ENCODE measurements around the gene WBP11. TPM values are rescaled to one million over a fixed set of nuclear protein-coding genes. Genes with fewer than 3 reads are reported as not detected.

WBP11 gene
- polyA plus RNA-seq, 1 donor (not counting 4 experiments of a cell fraction or from before 2014, with no cell fraction given): 13.1 TPM

DNA sequence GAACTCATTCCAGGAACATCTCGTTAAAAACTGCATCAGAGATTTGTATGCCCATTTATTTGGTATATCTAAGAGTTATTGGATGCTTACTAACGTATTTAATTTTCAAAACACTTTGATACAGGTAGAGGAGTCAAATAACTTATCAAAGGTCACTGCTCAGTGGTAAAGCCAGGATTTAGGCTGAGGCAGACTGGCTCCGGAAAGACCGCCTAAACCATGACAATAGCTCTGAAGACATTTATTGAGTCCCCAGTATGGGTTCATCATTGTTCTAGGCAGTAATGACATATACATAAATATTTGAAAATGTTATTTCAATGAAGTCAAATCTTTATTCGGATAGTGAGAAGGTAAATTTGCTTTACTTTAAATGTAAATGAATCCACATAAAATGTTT, 30.3 kb downstream of the WBP11 start:
- H2AFZ ChIP-seq (ENCODE audit: control insufficient read depth, low read length): no peak overlapping the region

DNA sequence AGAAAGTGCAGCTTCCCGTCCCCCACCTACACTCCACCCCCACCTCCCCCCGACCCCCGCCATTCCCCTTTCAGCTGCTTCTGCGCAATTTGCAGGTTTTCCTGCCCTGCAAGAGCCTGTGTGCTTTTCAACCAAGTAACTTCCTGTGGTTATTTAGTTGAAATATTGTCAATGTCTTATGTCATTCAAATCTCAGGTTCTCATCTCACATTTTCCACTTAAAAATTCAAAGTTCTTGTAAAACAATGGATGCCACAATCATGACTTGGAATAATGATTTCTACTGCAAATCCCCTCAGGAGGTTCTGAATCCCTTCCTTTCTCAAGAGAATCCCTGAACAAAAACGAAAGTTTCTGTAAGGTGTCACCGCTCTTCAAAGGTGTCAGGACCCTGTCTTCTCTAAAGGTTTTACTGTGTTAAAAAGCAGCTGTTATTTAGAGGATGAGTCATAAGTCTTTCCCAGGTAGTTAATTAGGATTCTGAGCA, 31.6 kb downstream of the WBP11 start:
- Histone ChIP-seq H3K4me2 (ENCODE audit: control insufficient read depth, extremely low read depth, insufficient read depth, low read depth, low read length) (peak overlapping the region; percentile 92), H3K4me1 (ENCODE audit: control insufficient read depth, extremely low read depth, insufficient read depth, low read length) (peaks cover 25% of the 10 kb centered on the region), H3K9me1 (ENCODE audit: control insufficient read depth, extremely low read depth, insufficient read depth, low read length) (no peaks in the 10 kb centered on the region), H3K27me3 (ENCODE audit: control insufficient read depth, extremely low read depth, insufficient read depth, low read length) (no peaks in the 10 kb centered on the region), H3K79me2 (ENCODE audit: control insufficient read depth, insufficient read depth, low read length) (peaks cover 14% of the 10 kb centered on the region), H4K20me1 (ENCODE audit: control insufficient read depth, extremely low read depth, insufficient read depth, low read length) (no peaks in the 10 kb centered on the region), H3K4me3 (ENCODE audit: control insufficient read depth in 2 of 3, extremely low read depth in 1 of 3, insufficient read depth in 2 of 3, low read depth in 1 of 3, low read length in 3 of 3) (peak overlapping the region in 2 of 3 experiments; percentile 44 to 80), H2AFZ (ENCODE audit: control insufficient read depth, low read length) (peak overlapping the region; percentile 2), H3K27ac (ENCODE audit: control insufficient read depth, insufficient read depth, low read length) (peak overlapping the region; percentile 0), H3K9me3 (ENCODE audit: control insufficient read depth, low read depth, low read length) (no peaks in the 10 kb centered on the region), H3K9ac (ENCODE audit: control insufficient read depth, extremely low read depth, insufficient read depth, low read length) (no peak overlapping the region), H3K36me3 (ENCODE audit: control insufficient read depth in 2 of 2, extremely low read depth in 1 of 2, insufficient read depth in 2 of 2, low read length in 2 of 2) (no peaks in the 10 kb centered on the region)
- dilution Hi-C loops (cut with MboI; ENCODE audit: extremely low pct_ligation_motif_present, low sequenced_read_pairs): no loop called here
- TF ChIP-seq, protein P1, sequence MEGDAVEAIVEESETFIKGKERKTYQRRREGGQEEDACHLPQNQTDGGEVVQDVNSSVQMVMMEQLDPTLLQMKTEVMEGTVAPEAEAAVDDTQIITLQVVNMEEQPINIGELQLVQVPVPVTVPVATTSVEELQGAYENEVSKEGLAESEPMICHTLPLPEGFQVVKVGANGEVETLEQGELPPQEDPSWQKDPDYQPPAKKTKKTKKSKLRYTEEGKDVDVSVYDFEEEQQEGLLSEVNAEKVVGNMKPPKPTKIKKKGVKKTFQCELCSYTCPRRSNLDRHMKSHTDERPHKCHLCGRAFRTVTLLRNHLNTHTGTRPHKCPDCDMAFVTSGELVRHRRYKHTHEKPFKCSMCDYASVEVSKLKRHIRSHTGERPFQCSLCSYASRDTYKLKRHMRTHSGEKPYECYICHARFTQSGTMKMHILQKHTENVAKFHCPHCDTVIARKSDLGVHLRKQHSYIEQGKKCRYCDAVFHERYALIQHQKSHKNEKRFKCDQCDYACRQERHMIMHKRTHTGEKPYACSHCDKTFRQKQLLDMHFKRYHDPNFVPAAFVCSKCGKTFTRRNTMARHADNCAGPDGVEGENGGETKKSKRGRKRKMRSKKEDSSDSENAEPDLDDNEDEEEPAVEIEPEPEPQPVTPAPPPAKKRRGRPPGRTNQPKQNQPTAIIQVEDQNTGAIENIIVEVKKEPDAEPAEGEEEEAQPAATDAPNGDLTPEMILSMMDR (optimal IDR thresholded peaks at IDR 0.05 in 1 of 3, IDR thresholded peaks at IDR 0.05 in 1 of 3, conservative IDR thresholded peaks at IDR 0.05 in 1 of 3; ENCODE audit: extremely low read depth in 1 of 3, insufficient read depth in 2 of 3, low read length in 3 of 3): no peak
- TF ChIP-seq EZH2 (IDR thresholded peaks at IDR 0.05; ENCODE audit: low read length): no peak
- FAIRE-seq (no peak), DNase-seq (ENCODE audit: low read depth, low spot score) (no peak)

More for the DNA sequence above, 30.3 kb downstream of the WBP11 start:
- no peaks in the 10 kb centered on the region for H3K9me1 ChIP-seq (ENCODE audit: control insufficient read depth, extremely low read depth, insufficient read depth, low read length)
- H3K9me3 ChIP-seq (ENCODE audit: control insufficient read depth, low read depth, low read length): no peaks in the 10 kb centered on the region
- H3K79me2 ChIP-seq (ENCODE audit: control insufficient read depth, insufficient read depth, low read length): peaks cover 14% of the 10 kb centered on the region
- H3K27me3 ChIP-seq (ENCODE audit: control insufficient read depth, extremely low read depth, insufficient read depth, low read length): no peaks in the 10 kb centered on the region
- dilution Hi-C loops (cut with MboI; ENCODE audit: extremely low pct_ligation_motif_present, low sequenced_read_pairs): no loop called here
- H3K4me1 ChIP-seq (ENCODE audit: control insufficient read depth, extremely low read depth, insufficient read depth, low read length): peaks cover 29% of the 10 kb centered on the region
- FAIRE-seq (no peak), DNase-seq (ENCODE audit: low read depth, low spot score) (no peak)
- no peak overlapping the region for H3K9ac ChIP-seq (ENCODE audit: control insufficient read depth, extremely low read depth, insufficient read depth, low read length)
- no peak for TF ChIP-seq EZH2 (IDR thresholded peaks at IDR 0.05; ENCODE audit: low read length)
- TF ChIP-seq, protein P1 (optimal IDR thresholded peaks at IDR 0.05 in 1 of 3, IDR thresholded peaks at IDR 0.05 in 1 of 3, conservative IDR thresholded peaks at IDR 0.05 in 1 of 3; ENCODE audit: extremely low read depth in 1 of 3, insufficient read depth in 2 of 3, low read length in 3 of 3): no peak
- H3K27ac ChIP-seq (ENCODE audit: control insufficient read depth, insufficient read depth, low read length): no peak overlapping the region
- no peak overlapping the region for H3K4me3 ChIP-seq (ENCODE audit: control insufficient read depth in 2 of 3, extremely low read depth in 1 of 3, insufficient read depth in 2 of 3, low read depth in 1 of 3, low read length in 3 of 3)
- no peaks in the 10 kb centered on the region for H3K36me3 ChIP-seq (ENCODE audit: control insufficient read depth in 2 of 2, extremely low read depth in 1 of 2, insufficient read depth in 2 of 2, low read length in 2 of 2)
- no peak overlapping the region for H3K4me2 ChIP-seq (ENCODE audit: control insufficient read depth, extremely low read depth, insufficient read depth, low read depth, low read length)
- H4K20me1 ChIP-seq (ENCODE audit: control insufficient read depth, extremely low read depth, insufficient read depth, low read length): no peaks in the 10 kb centered on the region

Measured in keratinocyte (primary cell).